GM23338 (cell line): ENCODE measurements around the gene NCKAP1. TPM values are rescaled to one million over a fixed set of nuclear protein-coding genes. Genes with fewer than 3 reads are reported as not detected.
A peak's percentile ranks its signal among the peaks of the same experiment; 100 is the strongest.

ENCODE experiments used
- ATAC-seq: fragments of 200-7000 bp; cut with Tn5 transposase; 3 replicates; pipeline ENCODE4 v1.9.1; 2020
- DNase-seq: peaks from one replicate; pipeline ENCODE4 v3.0.0-alpha.2; 2015; ENCODE audit warnings: low spot score
- H2AFZ ChIP-seq: fragments of 200-600 bp; sonication (generic); 2 replicates; pipeline ENCODE4 v1.8.0; 2016; ENCODE audit warnings: antibody characterized with exemption, mild to moderate bottlenecking, moderate library complexity
- H3F3A ChIP-seq: fragments of 200-600 bp; sonication (generic); replicated peaks from 2 replicates; pipeline ENCODE4 v1.8.0; 2017; ENCODE audit warnings: antibody characterized with exemption, mixed run types, low read depth
- H3K27ac ChIP-seq: fragments of 200-600 bp; sonication (generic); 2 replicates; pipeline ENCODE4 v1.6.1; 2016; ENCODE audit warnings: low read depth
- H3K27me3 ChIP-seq: fragments of 200-600 bp; sonication (generic); 2 replicates; pipeline ENCODE4 v1.8.0; 2016; ENCODE audit warnings: mild to moderate bottlenecking, mixed run types, moderate library complexity; ENCODE audit not compliant: insufficient read depth
- H3K36me3 ChIP-seq: fragments of 200-600 bp; sonication (generic); 2 replicates; pipeline ENCODE4 v1.8.0; 2016; ENCODE audit warnings: mild to moderate bottlenecking; ENCODE audit not compliant: insufficient read depth
- H3K4me1 ChIP-seq: fragments of 200-600 bp; sonication (generic); 2 replicates; pipeline ENCODE4 v1.8.0; 2016; ENCODE audit warnings: mild to moderate bottlenecking, moderate library complexity; ENCODE audit not compliant: insufficient read depth
- H3K4me2 ChIP-seq: fragments of 200-600 bp; sonication (generic); 2 replicates; pipeline ENCODE4 v1.7.1; 2017; ENCODE audit warnings: mixed run types
- H3K4me3 ChIP-seq: fragments of 200-600 bp; sonication (generic); 2 replicates; pipeline ENCODE4 v1.6.1; 2016; ENCODE audit warnings: mixed run types
- H3K79me2 ChIP-seq: fragments of 200-600 bp; sonication (generic); replicated peaks from 2 replicates; pipeline ENCODE4 v1.8.0; 2017; ENCODE audit warnings: mild to moderate bottlenecking; ENCODE audit not compliant: insufficient read depth
- H3K9me2 ChIP-seq: fragments of 200-600 bp; sonication (generic); 2 replicates; pipeline ENCODE4 v1.8.0; 2017; ENCODE audit not compliant: insufficient read depth
- H4K20me1 ChIP-seq: fragments of 200-600 bp; sonication (generic); replicated peaks from 2 replicates; pipeline ENCODE4 v1.8.0; 2017; ENCODE audit warnings: mild to moderate bottlenecking; ENCODE audit not compliant: insufficient read depth
- H3K27ac Mint-ChIP-seq: 2 replicates; pipeline ENCODE4 v1.8.0; 2020; ENCODE audit warnings: inconsistent platforms, mild to moderate bottlenecking, moderate library complexity, mixed read lengths
- H3K27me3 Mint-ChIP-seq: 3 replicates; pipeline ENCODE4 v1.8.0; 2022; ENCODE audit warnings: low read depth, mild to moderate bottlenecking, moderate library complexity, mixed read lengths, inconsistent platforms; ENCODE audit not compliant: insufficient read depth, poor library complexity
- H3K36me3 Mint-ChIP-seq: 3 replicates; pipeline ENCODE4 v1.8.0; 2021; ENCODE audit warnings: low read depth, mild to moderate bottlenecking, inconsistent platforms, moderate library complexity, mixed read lengths
- H3K4me1 Mint-ChIP-seq: 3 replicates; pipeline ENCODE4 v1.8.0; 2020; ENCODE audit warnings: mild to moderate bottlenecking, inconsistent platforms, mixed read lengths
- H3K4me3 Mint-ChIP-seq: 3 replicates; pipeline ENCODE4 v1.8.0; 2021; ENCODE audit warnings: moderate library complexity, mild to moderate bottlenecking, inconsistent platforms, mixed read lengths
- H3K9me3 Mint-ChIP-seq: 3 replicates; pipeline ENCODE4 v1.8.0; 2020; ENCODE audit warnings: moderate library complexity, mild to moderate bottlenecking, inconsistent platforms, mixed read lengths
- CREB1 ChIP-seq: fragments of 250-450 bp; sonication (Bioruptor Pico); IDR thresholded peaks from 2 replicates; pipeline ENCODE4 v1.5.0; 2020; ENCODE audit warnings: low read depth, mild to moderate bottlenecking, moderate library complexity
- CTCF ChIP-seq, 2 experiments: fragments of 200-600 bp in 1 of 2; sonication (generic) in 1 of 2; conservative IDR thresholded peaks; 2 replicates each; pipeline versions ENCODE4 v1.5.1 to v1.6.1; 2016 to 2017; ENCODE audit warnings: antibody characterized with exemption in 2 of 2, low read depth in 2 of 2, mild to moderate bottlenecking in 2 of 2, moderate library complexity in 1 of 2
- ETS1 ChIP-seq: IDR thresholded peaks from 2 replicates; pipeline ENCODE4 v1.6.1; 2016; ENCODE audit warnings: antibody characterized with exemption
- EZH2 ChIP-seq: fragments of 200-600 bp; sonication (generic); IDR thresholded peaks from one replicate; pipeline ENCODE4 v1.8.0; 2017; ENCODE audit warnings: antibody characterized with exemption, mild to moderate bottlenecking, low read depth; ENCODE audit not compliant: unreplicated experiment
- EZH2phosphoT487 ChIP-seq: fragments of 200-600 bp; sonication (generic); IDR thresholded peaks from one replicate; pipeline ENCODE4 v1.8.1; 2018; ENCODE audit warnings: antibody characterized with exemption; ENCODE audit not compliant: unreplicated experiment
- JUNB ChIP-seq: IDR thresholded peaks from one replicate; pipeline ENCODE4 v1.6.1; 2016; ENCODE audit warnings: antibody characterized with exemption; ENCODE audit not compliant: unreplicated experiment
- NANOG ChIP-seq: IDR thresholded peaks from 2 replicates; pipeline ENCODE4 v1.6.1; 2016; ENCODE audit warnings: antibody characterized with exemption, borderline replicate concordance
- POLR2AphosphoS5 ChIP-seq: IDR thresholded peaks from 2 replicates; pipeline ENCODE4 v1.6.1; 2016; ENCODE audit warnings: antibody characterized with exemption, low read depth
- STAT1 ChIP-seq: IDR thresholded peaks from one replicate; pipeline ENCODE4 v1.6.1; 2016; ENCODE audit warnings: antibody characterized with exemption; ENCODE audit not compliant: unreplicated experiment
- ZNF114 ChIP-seq: fragments of 250-450 bp; sonication (Bioruptor Pico); IDR thresholded peaks from 2 replicates; pipeline ENCODE4 v1.5.0; 2020; ENCODE audit warnings: mild to moderate bottlenecking, moderate library complexity
- ZNF331 ChIP-seq: fragments of 250-450 bp; sonication (Bioruptor Pico); IDR thresholded peaks from 2 replicates; pipeline ENCODE4 v1.5.0; 2020; ENCODE audit warnings: low read depth, mild to moderate bottlenecking, moderate library complexity
- ZNF462 ChIP-seq: fragments of 250-450 bp; sonication (Bioruptor Pico); IDR thresholded peaks from 2 replicates; pipeline ENCODE4 v1.5.0; 2020; ENCODE audit warnings: mild to moderate bottlenecking, moderate library complexity
- polyA plus RNA-seq: library from polyadenylated mRNA; unstranded; fragments of >200 nt; fragmentation: Nextera tagmentation; extraction: Ambion mirVana; gene quantifications from 2 replicates; pipeline ENCODE4 v1.2.1, GENCODE V29; 2016
- total RNA-seq: library from RNA; depleted of rRNA; stranded (reverse); fragments of >200 nt; shearing (Covaris generic); gene quantifications from 2 replicates; pipeline ENCODE4 v1.2.3, GENCODE V29; 2014
- TF ChIP-seq, protein P1 (sequence below): IDR thresholded peaks from one replicate; pipeline ENCODE4 v1.6.1; 2018; ENCODE audit warnings: antibody characterized with exemption; ENCODE audit not compliant: unreplicated experiment

Gene NCKAP1
- total and polyA plus RNA-seq, 2 experiments from 2014 or later = 53.8 to 157 TPM

DNA sequence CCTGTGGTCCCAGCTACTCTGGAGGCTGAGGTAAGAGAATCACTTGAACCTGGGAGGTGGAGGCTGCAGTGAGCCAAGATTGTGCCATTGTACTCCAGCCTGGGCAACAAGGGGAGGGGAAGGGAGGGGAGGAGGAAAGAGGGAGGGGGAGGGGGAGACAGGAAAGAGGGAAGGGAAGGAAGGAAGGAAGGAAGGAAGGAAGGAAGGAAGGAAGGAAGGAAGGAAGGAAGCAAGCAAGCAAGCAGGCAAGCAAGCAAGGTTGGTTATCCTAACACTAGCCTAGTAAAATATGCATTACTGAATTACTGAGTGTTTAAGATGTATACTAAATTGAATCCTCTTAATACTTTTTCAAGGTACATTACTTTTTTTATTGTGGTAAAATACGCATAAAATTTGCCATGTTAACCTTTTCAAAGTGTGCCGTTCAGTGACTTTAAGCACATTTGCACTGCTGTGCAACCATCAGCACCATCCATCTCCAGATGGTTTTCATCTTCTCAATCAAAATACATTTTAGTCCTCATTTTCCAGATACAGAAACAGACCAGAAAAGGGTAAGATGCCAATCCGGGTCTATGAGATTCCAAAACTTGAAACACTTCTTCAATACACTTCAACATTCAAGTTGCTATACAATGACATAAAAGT is 28.9 kb downstream of the NCKAP1 start:
- Mint-ChIP-seq H3K27ac (no peak overlapping the region), H3K27me3 (no peaks in the 10 kb centered on the region), H3K4me3 (no peak overlapping the region), H3K9me3 (no peaks in the 10 kb centered on the region; the same call in 2 of the 3 replicates), H3K4me1 (peaks cover 52% of the 10 kb centered on the region), H3K36me3 (no peaks in the 10 kb centered on the region)
- H3K36me3 ChIP-seq = no peaks in the 10 kb centered on the region
- DNase-seq = no peak
- no peaks in the 10 kb centered on the region for H3F3A ChIP-seq
- H3K9me2 ChIP-seq = no peaks in the 10 kb centered on the region
- peaks cover 36% of the 10 kb centered on the region for H3K4me1 ChIP-seq
- no peak overlapping the region for H3K4me3 ChIP-seq
- no peak for ATAC-seq
- H3K27me3 ChIP-seq = no peaks in the 10 kb centered on the region
- TF ChIP-seq ETS1 = no peak
- TF ChIP-seq EZH2phosphoT487 = no peak
- no peak for TF ChIP-seq NANOG
- no peak for TF ChIP-seq EZH2
- TF ChIP-seq ZNF114 (CRISPR knock-in tag) = no peak
- TF ChIP-seq CREB1 (CRISPR knock-in tag) = no peak
- TF ChIP-seq, protein P1, sequence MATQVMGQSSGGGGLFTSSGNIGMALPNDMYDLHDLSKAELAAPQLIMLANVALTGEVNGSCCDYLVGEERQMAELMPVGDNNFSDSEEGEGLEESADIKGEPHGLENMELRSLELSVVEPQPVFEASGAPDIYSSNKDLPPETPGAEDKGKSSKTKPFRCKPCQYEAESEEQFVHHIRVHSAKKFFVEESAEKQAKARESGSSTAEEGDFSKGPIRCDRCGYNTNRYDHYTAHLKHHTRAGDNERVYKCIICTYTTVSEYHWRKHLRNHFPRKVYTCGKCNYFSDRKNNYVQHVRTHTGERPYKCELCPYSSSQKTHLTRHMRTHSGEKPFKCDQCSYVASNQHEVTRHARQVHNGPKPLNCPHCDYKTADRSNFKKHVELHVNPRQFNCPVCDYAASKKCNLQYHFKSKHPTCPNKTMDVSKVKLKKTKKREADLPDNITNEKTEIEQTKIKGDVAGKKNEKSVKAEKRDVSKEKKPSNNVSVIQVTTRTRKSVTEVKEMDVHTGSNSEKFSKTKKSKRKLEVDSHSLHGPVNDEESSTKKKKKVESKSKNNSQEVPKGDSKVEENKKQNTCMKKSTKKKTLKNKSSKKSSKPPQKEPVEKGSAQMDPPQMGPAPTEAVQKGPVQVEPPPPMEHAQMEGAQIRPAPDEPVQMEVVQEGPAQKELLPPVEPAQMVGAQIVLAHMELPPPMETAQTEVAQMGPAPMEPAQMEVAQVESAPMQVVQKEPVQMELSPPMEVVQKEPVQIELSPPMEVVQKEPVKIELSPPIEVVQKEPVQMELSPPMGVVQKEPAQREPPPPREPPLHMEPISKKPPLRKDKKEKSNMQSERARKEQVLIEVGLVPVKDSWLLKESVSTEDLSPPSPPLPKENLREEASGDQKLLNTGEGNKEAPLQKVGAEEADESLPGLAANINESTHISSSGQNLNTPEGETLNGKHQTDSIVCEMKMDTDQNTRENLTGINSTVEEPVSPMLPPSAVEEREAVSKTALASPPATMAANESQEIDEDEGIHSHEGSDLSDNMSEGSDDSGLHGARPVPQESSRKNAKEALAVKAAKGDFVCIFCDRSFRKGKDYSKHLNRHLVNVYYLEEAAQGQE = no peak
- TF ChIP-seq JUNB = no peak
- TF ChIP-seq ZNF331 = no peak
- TF ChIP-seq CTCF (conservative IDR thresholded peaks at IDR 0.05; ENCODE audit: low read depth in 2 of 2) = no peak
- TF ChIP-seq POLR2AphosphoS5 = no peak
- no peak for TF ChIP-seq STAT1
- no peak for TF ChIP-seq ZNF462 (CRISPR knock-in tag)
- peaks cover 98% of the 10 kb centered on the region for H3K79me2 ChIP-seq
- H2AFZ ChIP-seq = no peak overlapping the region
- peak overlapping the region; percentile 31 for H3K4me2 ChIP-seq
- H4K20me1 ChIP-seq = peaks cover 48% of the 10 kb centered on the region
- peak overlapping the region; percentile 9; the same call in 1 of the 2 replicates for H3K27ac ChIP-seq
